NCI-H2029 treated with DMSO at 0.1 percent for 48 hours (cell line): ENCODE data around the gene LPCAT3.

Experiments
- DNase-seq: peaks from one replicate; lab custom pipeline; 2025; lab: John Stamatoyannopoulos, UW

The LPCAT3 gene

GRCh38 chr12:6936636-6937480, 81.4 kb downstream of the LPCAT3 start:
- no peak for DNase-seq

GRCh38 chr12:6936194-6936635, 82.1 kb downstream of the LPCAT3 start:
- no peak for DNase-seq

GRCh38 chr12:6935371-6936193, 82.7 kb downstream of the LPCAT3 start:
- no peak for DNase-seq

- no peak for DNase-seq
These were observed 84.2 kb downstream of the LPCAT3 start for GRCh38 chr12:6934110-6934509.

GRCh38 chr12:6932766-6933165, 85.5 kb downstream of the LPCAT3 start:
- no peak for DNase-seq

GRCh38 chr12:6929466-6930452, 88.5 kb downstream of the LPCAT3 start:
- DNase-seq = no peak

- no peak for DNase-seq
These were observed 89.4 kb downstream of the LPCAT3 start for GRCh38 chr12:6928703-6929407.

- DNase-seq = no peak
These were observed 90.1 kb downstream of the LPCAT3 start for GRCh38 chr12:6928022-6928702.

- peak; percentile 37 for DNase-seq
These were observed 90.8 kb downstream of the LPCAT3 start, which contains the start of gene ATN1 for GRCh38 chr12:6927379-6928021. ATN1 (plus strand) TSS chr12:6927959; CDS start chr12:6934002, 6,043 bp downstream.
